GM20000 (cell line): Measurements from ENCODE around the gene DGKG.

Experiments used
- DNase-seq: peaks from one replicate; pipeline ENCODE4 v3.0.0; 2012; ENCODE audit warnings: low spot score
- CTCF ChIP-seq: IDR thresholded peaks from 2 replicates; pipeline ENCODE4 v1.5.1; 2012; ENCODE audit warnings: mild to moderate bottlenecking, control low read depth; ENCODE audit errors: extremely low read depth, missing control alignments

DGKG gene

GRCh38 chr3:186330772-186331460, 31.1 kb downstream of the DGKG start:
- TF ChIP-seq CTCF: no peak
- peak; percentile 61 for DNase-seq

- no peak for TF ChIP-seq CTCF
- no peak for DNase-seq
These were observed 32.4 kb downstream of the DGKG start for GRCh38 chr3:186329589-186329988.

DNA sequence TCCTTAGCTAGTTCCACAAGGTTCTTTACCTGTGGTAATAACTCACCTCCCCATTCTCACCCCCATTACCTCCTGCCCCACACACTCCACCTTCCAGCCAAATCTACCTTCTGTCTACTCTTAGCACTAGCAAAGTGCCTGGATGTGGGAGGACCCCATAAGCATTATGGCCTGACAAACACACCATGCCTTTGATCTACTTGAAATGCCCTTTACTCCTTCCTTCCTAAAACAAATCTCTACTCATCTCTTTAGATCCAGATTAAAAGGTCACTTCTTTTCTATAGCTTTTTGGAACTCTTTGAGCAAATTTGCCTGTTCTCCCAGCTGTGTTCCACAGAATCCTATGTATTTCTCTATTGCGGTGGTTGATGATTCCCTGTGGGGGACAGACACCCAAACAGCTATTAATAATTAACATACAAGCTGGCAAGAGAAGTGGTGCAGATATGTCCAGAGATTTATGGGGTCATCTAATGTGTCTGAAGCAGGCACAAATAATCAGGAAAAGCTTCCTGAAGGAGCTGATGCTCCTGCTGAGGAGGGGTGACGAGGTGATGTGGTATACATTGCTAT, 34.0 kb downstream of the DGKG start:
- no peak for DNase-seq
- TF ChIP-seq CTCF: no peak

DNA sequence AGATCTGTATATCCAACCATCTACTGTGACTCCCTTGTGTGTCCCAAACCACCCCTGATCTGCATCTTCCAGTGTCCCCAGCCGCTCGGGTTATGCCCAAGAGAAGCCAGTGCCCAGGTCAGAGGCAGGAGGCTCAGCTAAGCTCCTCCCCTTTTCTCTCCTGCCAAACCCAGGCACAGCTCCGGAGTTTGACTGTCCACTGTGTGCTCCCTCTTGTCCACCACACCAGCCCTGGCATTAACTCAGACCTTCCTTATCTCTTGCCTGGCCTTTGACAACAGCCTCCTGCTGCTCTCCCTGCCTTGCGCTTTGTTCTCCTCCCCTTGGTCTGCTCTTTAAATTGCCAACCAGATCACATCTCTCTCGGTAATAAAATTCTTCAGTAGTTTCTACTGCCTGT, 39.3 kb downstream of the DGKG start:
- no peak for DNase-seq
- TF ChIP-seq CTCF: no peak

GRCh38 chr3:186321746-186322145, 40.3 kb downstream of the DGKG start:
- no peak for TF ChIP-seq CTCF
- no peak for DNase-seq

DNA sequence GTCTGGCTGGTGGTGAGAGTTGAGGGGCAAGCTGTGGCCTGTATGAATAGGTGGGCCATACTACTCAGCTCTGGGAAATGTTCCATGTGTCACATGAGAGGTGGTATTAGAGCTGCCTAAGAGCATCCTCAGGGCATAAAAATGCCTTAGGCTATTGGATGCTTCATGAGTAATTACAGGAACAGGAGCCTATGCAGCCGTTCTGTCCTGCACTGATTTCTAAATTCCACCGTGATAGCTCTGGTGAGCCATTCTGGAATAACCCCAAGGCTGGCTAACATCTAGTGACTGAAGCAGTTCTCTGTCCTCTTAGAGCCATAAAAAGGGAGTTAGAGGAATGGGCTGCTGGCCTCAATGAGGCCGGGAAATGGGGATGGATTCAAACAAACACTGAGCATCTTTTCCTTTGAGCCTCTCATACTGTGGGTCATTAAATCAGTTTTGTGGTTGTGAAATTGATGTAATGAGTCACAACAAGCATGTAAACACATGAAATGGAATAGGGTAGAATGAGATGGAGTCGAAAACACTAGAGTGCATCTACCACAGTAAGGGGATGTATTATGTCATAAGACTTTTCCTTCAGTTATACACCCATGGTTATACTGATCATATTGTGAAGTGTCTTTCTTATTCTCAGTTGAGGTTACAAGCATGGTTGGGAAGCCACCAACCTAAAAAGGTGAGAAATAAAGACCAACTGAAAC, 41.0 kb downstream of the DGKG start:
- TF ChIP-seq CTCF: no peak
- DNase-seq: no peak

GRCh38 chr3:186319945-186320344, 42.1 kb downstream of the DGKG start:
- no peak for DNase-seq
- TF ChIP-seq CTCF: no peak
